NCI-H226 (cell line): ENCODE results near the gene OR4E2.
"Not testable (repeated sequence)": the region's sequence is repeated elsewhere in the genome, so short reads cannot be mapped to it uniquely, and the experiment has no call there.

Experiments used
- DNase-seq: peaks from one replicate; pipeline ENCODE4 v3.0.0-alpha.2; 2015

Gene OR4E2

DNA sequence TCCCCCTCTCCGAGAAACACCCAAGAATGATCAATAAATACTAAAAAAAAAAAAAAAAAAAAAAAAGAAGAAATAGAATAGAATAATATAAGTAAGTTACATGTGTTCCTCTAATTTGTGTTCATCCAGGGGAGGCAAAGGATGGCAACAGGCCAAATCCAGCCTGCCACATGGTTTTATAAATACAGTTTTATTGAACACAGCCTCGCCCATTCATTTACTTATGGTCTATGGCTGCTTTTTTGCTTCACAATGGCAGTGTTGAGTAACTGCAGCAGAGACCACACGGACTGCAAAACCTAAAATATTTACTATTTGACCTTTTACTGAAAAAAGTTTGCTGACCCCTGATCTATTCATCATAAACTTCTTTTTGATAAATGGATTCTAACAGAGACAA lies 44.9 kb downstream of the OR4E2 start:
- DNase-seq = not testable (repeated sequence)

- no peak for DNase-seq
These were observed 45.9 kb downstream of the OR4E2 start for GRCh38 chr14:21699551-21699950.

- no peak for DNase-seq
These were observed 48.7 kb downstream of the OR4E2 start for GRCh38 chr14:21702316-21702715.

DNA sequence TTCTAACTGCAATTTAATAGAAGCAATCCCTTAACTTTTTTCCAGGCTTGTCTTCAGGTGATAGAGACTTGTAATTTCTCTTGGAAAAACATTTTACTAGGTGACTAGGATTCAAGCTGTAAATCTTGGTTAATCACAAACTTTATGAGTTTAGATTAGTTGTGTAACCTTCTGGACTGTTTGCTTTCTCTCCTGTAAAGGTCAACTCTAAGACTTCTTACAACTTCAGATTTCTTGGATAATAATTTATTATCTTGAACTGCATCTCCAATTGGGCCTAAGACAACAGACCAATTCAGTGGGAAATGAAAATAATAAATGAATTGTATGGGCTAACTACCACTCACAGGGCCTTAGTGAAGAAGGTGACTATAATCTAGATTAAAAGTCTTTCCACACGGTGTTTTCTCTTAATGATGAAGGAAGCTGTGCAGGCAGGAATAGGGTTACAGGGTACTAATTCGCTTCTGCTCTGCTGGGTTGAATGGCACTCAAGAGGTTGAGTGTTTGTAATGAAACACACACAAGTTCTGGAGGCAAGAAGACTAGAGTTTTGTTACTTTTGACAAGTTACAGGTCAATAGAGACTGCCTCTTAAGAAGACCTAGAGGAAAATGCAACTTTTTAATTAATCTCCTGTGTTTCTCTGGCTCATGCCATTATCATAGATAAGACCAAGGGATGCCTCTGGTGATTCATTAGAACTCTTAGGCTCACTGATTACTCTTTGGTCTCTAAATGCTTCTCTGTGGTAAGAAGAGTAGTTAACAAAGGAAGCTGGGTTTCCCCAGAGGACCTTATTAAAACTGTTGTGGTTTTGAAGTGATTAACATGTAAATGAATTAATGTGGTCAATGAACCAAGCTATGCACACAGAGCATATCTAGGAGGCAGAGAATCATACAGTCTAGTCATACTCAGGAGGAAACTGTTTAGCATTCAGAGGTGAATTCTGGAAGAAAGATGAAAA lies 50.0 kb downstream of the OR4E2 start:
- DNase-seq = no peak

- no peak for DNase-seq
These were observed 50.7 kb downstream of the OR4E2 start for GRCh38 chr14:21704338-21704737.

DNA sequence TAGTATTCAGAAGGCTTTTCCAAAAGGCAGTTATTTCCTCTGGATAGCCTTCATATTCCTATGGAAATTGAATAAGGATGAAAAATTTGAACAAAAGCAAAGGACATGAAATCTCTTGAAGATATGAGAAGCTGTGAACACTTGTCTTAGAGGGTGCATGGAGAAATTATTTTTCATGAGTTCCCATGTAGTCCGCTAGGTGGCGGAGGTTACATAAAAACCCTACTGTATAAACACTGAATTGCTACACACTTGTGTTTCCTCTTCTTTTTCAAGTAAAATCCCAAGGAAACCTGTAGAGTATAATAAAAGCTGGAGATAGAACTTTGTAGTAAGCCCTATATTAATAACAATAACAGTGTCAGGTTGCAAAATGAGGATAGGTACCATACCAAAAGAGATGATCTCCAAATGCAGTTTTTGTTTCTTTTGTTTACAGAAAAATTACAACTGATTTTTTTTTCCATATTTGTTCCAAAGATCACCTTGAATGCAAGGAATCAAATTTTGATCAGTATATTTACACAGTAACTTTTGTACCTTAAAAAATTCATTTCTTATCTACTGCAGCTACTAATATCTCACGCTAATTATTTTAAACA lies 57.8 kb downstream of the OR4E2 start:
- DNase-seq = peak; percentile 7

GRCh38 chr14:21712036-21712435 lies 58.4 kb downstream of the OR4E2 start:
- no peak for DNase-seq

DNA sequence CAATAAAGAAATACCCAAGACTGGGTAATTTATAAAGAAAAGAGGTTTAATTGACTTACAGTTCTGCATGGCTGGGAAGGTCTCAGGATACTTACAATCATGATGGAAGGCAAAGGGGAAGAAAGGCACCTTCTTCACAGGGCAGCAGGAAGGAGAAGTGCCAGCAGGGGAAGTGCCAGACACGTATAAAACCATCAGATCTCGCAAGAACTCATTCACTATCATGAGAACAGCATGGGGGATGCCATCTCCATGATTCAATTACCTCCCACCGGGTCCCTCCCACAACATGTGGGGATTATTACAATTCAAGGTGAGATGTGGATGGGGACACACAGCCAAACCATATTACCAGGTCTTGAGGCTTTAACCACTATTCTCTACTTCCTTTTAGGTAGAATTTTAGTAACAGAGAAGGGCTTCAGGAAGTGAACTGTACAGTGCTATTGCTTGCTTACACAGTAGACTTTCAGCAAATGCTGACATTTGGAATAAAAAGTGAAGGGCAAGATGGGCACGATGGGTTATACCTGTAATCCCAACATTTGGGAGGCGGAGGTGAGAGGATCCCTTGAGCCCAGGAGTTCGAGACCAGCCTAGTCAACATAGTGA lies 60.8 kb downstream of the OR4E2 start:
- DNase-seq = no peak
